GM19239 (cell line): ENCODE results near the gene CDR2L.
"Not testable (repeated sequence)": the region's sequence is repeated elsewhere in the genome, so short reads cannot be mapped to it uniquely, and the experiment has no call there.

Experiments
- DNase-seq: peaks from one replicate; pipeline ENCODE4 v3.0.0; 2011; ENCODE audit warnings: low spot score; ENCODE audit not compliant: insufficient read length
- FAIRE-seq: peaks from 2 replicates; lab custom pipeline; 2011; peaks lifted over from hg19 to GRCh38; lab: Jason Lieb, UNC

Gene CDR2L

GRCh38 chr17:75033346-75034235 lies 46.2 kb downstream of the CDR2L start:
- FAIRE-seq (peak; percentile 83), DNase-seq (peak; percentile 48)

- FAIRE-seq = peak; percentile 91
- DNase-seq = peak; percentile 67
Observed at GRCh38 chr17:75034236-75034908, 46.9 kb downstream of the CDR2L start.

GRCh38 chr17:75036643-75037268 lies 49.3 kb downstream of the CDR2L start:
- FAIRE-seq = no peak

GRCh38 chr17:75039238-75039637 lies 51.8 kb downstream of the CDR2L start:
- DNase-seq (no peak), FAIRE-seq (no peak)

More at GRCh38 chr17:75036643-75037268, 49.3 kb downstream of the CDR2L start:
- DNase-seq = no peak

DNA sequence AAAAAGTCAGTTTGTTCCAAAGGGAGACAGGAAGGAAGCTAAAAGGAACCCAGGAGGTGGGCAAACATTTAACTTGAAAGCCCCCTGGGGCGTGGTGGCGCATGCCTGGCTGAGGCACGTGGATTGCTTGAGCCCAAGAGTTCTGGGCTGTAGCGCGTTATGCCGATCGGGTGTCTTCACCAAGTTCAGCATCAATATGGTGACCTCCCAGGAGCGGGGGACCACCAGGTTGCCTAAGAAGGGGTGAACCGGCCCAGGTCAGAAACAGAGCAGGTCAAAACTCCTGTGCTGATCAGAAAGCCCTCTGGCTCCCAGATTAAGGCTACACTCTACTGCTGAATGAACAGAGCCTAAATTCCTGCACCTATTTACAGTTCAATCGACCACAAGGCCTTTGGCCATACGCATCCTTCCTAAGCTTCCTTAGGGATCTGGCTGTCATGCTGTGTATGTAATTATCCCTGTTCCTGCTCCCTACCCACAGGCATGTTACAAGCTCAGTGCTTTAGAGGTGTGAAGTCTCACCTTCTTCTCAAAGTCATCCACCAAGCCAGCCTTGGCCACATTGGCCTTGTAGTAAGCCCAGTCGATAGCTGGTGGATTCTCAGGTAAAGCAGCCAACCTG lies 54.3 kb downstream of the CDR2L start:
- no peak for DNase-seq
- FAIRE-seq = no peak

DNA sequence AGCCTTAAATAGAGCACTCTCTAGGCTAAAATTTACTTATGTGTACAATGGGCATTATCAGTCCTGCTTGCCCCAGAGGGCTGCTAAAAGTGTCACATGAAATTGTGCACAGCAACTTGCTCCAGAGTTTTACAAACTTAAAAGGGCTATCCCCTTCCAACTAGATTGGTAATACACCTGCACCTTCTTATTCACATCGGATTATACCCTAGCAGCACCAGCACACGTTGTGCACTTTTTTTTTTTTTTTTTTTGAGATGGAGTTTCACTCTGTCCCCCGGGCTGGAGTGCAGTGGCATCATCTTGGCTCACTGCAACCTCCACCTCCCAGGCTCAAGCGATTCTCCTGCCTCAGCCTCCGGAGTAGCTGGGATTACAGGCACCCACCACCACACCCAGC lies 56.4 kb downstream of the CDR2L start:
- not testable (repeated sequence) for FAIRE-seq, DNase-seq

GRCh38 chr17:75044716-75045115 lies 57.3 kb downstream of the CDR2L start:
- FAIRE-seq (no peak), DNase-seq (no peak)

DNA sequence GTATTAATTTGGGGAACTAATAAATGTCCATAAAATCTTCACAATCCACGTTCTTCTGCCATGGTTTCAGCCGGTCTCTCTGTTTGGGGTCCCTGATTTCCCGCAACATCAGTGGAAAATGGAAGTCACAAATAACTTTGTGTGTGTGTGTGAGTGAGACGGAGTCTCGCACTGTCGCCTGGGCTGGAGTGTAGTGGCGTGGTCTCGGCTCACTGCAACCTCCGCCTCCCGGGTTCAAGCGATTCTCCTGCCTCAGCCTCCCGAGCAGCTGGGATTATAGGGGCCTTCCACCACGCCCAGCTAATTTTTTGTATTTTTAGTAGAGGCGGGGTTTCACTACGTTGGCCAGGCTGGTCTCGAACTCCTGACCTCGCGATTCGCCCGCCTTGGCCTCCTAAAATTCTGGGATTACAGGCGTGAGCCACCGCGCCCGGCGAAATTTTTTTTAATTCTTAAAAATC lies 58.5 kb downstream of the CDR2L start:
- not testable (repeated sequence) for FAIRE-seq, DNase-seq

- FAIRE-seq (peak; percentile 95), DNase-seq (peak; percentile 98)
Observed at GRCh38 chr17:75046407-75047289, 59.2 kb downstream of the CDR2L start, which contains the start of the genes ATP5PD and KCTD2. ATP5PD (minus strand) TSS chr17:75046969; CDS start chr17:75042650, 4,319 bp downstream. KCTD2 (plus strand) TSS chr17:75047225; CDS start chr17:75047251, 26 bp downstream.

- no peak for FAIRE-seq
- no peak for DNase-seq
Observed at GRCh38 chr17:75047398-75048098, 60.1 kb downstream of the CDR2L start.

- no peak for FAIRE-seq
- DNase-seq = no peak
Observed at GRCh38 chr17:75048249-75048878, 60.9 kb downstream of the CDR2L start.

GRCh38 chr17:75049057-75049456 lies 61.6 kb downstream of the CDR2L start:
- FAIRE-seq = no peak
- DNase-seq = no peak

- DNase-seq (no peak), FAIRE-seq (no peak)
Observed at GRCh38 chr17:75049706-75050105, 62.3 kb downstream of the CDR2L start.

DNA sequence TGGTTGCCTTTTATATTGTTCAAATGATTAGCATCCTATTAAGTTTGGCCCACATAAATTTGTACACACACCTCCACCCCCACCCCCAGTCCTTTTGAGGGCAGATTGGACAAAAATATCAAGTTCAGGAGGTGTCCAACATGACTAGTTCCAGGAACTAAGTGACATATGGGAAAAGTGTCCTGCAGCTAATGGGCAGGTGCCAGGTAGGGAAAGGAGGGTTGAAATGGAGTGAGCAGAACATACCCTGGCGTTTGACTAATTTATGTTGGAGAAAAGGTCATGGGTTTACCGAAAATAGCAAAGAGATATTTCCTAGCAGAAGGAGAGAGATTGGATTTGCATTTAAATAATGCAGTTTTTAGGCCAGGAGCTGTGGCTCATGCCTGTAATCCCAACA lies 64.5 kb downstream of the CDR2L start:
- no peak for FAIRE-seq

More for the DNA sequence above, 64.5 kb downstream of the CDR2L start:
- no peak for DNase-seq
